WERI-Rb-1 (cell line): ENCODE data around the gene ADARB2.

ENCODE experiments used
- DNase-seq: peaks from one replicate; pipeline ENCODE4 v3.0.0-alpha.2; 2020
- H3K27ac ChIP-seq: fragments of 250-450 bp; sonication (Bioruptor Pico); 2 replicates; pipeline ENCODE4 v1.5.1; 2020; ENCODE audit warnings: mild to moderate bottlenecking, moderate library complexity
- H3K27me3 ChIP-seq: fragments of 250-450 bp; sonication (Bioruptor Pico); 2 replicates; pipeline ENCODE4 v1.5.1; 2021; ENCODE audit warnings: mild to moderate bottlenecking, low read depth, moderate library complexity; ENCODE audit not compliant: insufficient read depth, severe bottlenecking
- H3K36me3 ChIP-seq: fragments of 250-450 bp; sonication (Bioruptor Pico); 2 replicates; pipeline ENCODE4 v1.5.1; 2020; ENCODE audit warnings: mild to moderate bottlenecking, moderate library complexity
- H3K4me3 ChIP-seq: 2 replicates; pipeline ENCODE4 v1.5.1; 2011; ENCODE audit warnings: low read depth, mild to moderate bottlenecking, control low read depth, low read length
- H3K9me3 ChIP-seq: fragments of 250-450 bp; sonication (Bioruptor Pico); 2 replicates; pipeline ENCODE4 v1.5.1; 2021; ENCODE audit warnings: mild to moderate bottlenecking, moderate library complexity; ENCODE audit not compliant: severe bottlenecking
- CTCF ChIP-seq: IDR thresholded peaks from 2 replicates; pipeline ENCODE4 v1.5.1; 2011; ENCODE audit warnings: low read depth, mild to moderate bottlenecking, control low read depth, inconsistent platforms, low read length

The ADARB2 gene

GRCh38 chr10:1299041-1299726, 438.1 kb downstream of the ADARB2 start:
- peaks cover 8% of the 10 kb centered on the region for H3K27me3 ChIP-seq

GRCh38 chr10:1297566-1298301, 439.6 kb downstream of the ADARB2 start:
- Histone ChIP-seq H3K4me3 (no peak overlapping the region), H3K36me3 (no peaks in the 10 kb centered on the region), H3K27ac (no peak overlapping the region), H3K27me3 (peaks cover 11% of the 10 kb centered on the region), H3K9me3 (no peaks in the 10 kb centered on the region)
- no peak for TF ChIP-seq CTCF
- DNase-seq: no peak

More at GRCh38 chr10:1299041-1299726, 438.1 kb downstream of the ADARB2 start:
- no peak for DNase-seq
- Histone ChIP-seq H3K9me3 (no peaks in the 10 kb centered on the region), H3K27ac (no peak overlapping the region), H3K4me3 (no peak overlapping the region), H3K36me3 (no peaks in the 10 kb centered on the region)
- TF ChIP-seq CTCF: no peak

GRCh38 chr10:1295756-1296480, 441.4 kb downstream of the ADARB2 start:
- Histone ChIP-seq H3K27me3 (peaks cover 14% of the 10 kb centered on the region), H3K27ac (no peak overlapping the region), H3K36me3 (no peaks in the 10 kb centered on the region), H3K4me3 (no peak overlapping the region), H3K9me3 (no peaks in the 10 kb centered on the region)
- TF ChIP-seq CTCF: no peak
- DNase-seq: no peak

- no peak for TF ChIP-seq CTCF
- DNase-seq: no peak
- no peaks in the 10 kb centered on the region for H3K36me3 ChIP-seq
- H3K9me3 ChIP-seq: no peaks in the 10 kb centered on the region
- H3K27ac ChIP-seq: no peak overlapping the region
- H3K4me3 ChIP-seq: no peak overlapping the region
- peaks cover 18% of the 10 kb centered on the region for H3K27me3 ChIP-seq
Measured at GRCh38 chr10:1294748-1295147, 442.6 kb downstream of the ADARB2 start.

GRCh38 chr10:1293636-1294435, 443.5 kb downstream of the ADARB2 start:
- TF ChIP-seq CTCF: no peak
- H3K9me3 ChIP-seq: no peaks in the 10 kb centered on the region
- H3K27me3 ChIP-seq: peaks cover 14% of the 10 kb centered on the region
- DNase-seq: no peak
- no peak overlapping the region for H3K27ac ChIP-seq
- no peaks in the 10 kb centered on the region for H3K36me3 ChIP-seq
- H3K4me3 ChIP-seq: no peak overlapping the region
